Caco-2 (cell line): Measurements from ENCODE around the gene IQCF5. TPM values are rescaled to one million over a fixed set of nuclear protein-coding genes. Genes with fewer than 3 reads are reported as not detected.
"Not testable (repeated sequence)": the region's sequence is repeated elsewhere in the genome, so short reads cannot be mapped to it uniquely, and the experiment has no call there.

Experiments
- BruUV-seq: library from RNA; stranded (reverse); fragments of 400-500 nt; replicated peaks from 2 replicates; lab custom pipeline; 2021; lab: Mats Ljungman, UMichigan
- CTCF ChIA-PET: fragments of 300-600 bp; sonication (Branson Sonifier 250); formaldehyde crosslinking; loops from one replicate; lab custom pipeline; 2022; ENCODE audit warnings: antibody characterized with exemption; lab: Charles Lee
- POLR2A ChIA-PET: fragments of 300-600 bp; sonication (Branson Sonifier 250); formaldehyde crosslinking; loops from one replicate; lab custom pipeline; 2022; ENCODE audit warnings: antibody characterized with exemption; lab: Charles Lee
- DNase-seq, 2 experiments: peaks; one replicate each; pipeline versions ENCODE4 v3.0.0 to v3.0.0-alpha.2; 2020 to 2022
- H3K27me3 ChIP-seq: replicated peaks from 2 replicates; pipeline ENCODE4 v1.6.0; 2011; ENCODE audit warnings: low read length; ENCODE audit not compliant: control insufficient read depth, insufficient read depth
- H3K36me3 ChIP-seq: 2 replicates; pipeline ENCODE4 v1.5.1; 2011; ENCODE audit warnings: low read length; ENCODE audit not compliant: control insufficient read depth, insufficient read depth
- H3K4me1 ChIP-seq: fragments of 250-450 bp; sonication (Bioruptor Pico); 2 replicates; pipeline ENCODE4 v1.5.1; 2020; ENCODE audit warnings: mild to moderate bottlenecking
- H3K4me3 ChIP-seq: 2 replicates; pipeline ENCODE4 v1.5.1; 2011; ENCODE audit warnings: low read depth, mild to moderate bottlenecking, control low read depth, low read length
- H3K9me3 ChIP-seq: fragments of 250-450 bp; sonication (Bioruptor Pico); 2 replicates; pipeline ENCODE4 v1.5.1; 2020; ENCODE audit warnings: mild to moderate bottlenecking, moderate library complexity
- H3K27ac Mint-ChIP-seq: one replicate; pipeline ENCODE4 v1.8.0; 2022; ENCODE audit warnings: mixed read lengths; ENCODE audit not compliant: unreplicated experiment
- H3K27me3 Mint-ChIP-seq: one replicate; pipeline ENCODE4 v1.8.0; 2022; ENCODE audit warnings: mixed read lengths; ENCODE audit not compliant: insufficient read depth, unreplicated experiment
- H3K36me3 Mint-ChIP-seq: one replicate; pipeline ENCODE4 v1.8.0; 2022; ENCODE audit warnings: mild to moderate bottlenecking, mixed read lengths; ENCODE audit not compliant: insufficient read depth, unreplicated experiment
- H3K4me1 Mint-ChIP-seq: one replicate; pipeline ENCODE4 v1.8.0; 2022; ENCODE audit warnings: low read depth, mixed read lengths; ENCODE audit not compliant: unreplicated experiment
- H3K4me3 Mint-ChIP-seq: one replicate; pipeline ENCODE4 v1.8.0; 2022; ENCODE audit warnings: mild to moderate bottlenecking, moderate library complexity, mixed read lengths; ENCODE audit not compliant: unreplicated experiment
- H3K9me3 Mint-ChIP-seq: one replicate; pipeline ENCODE4 v1.8.0; 2022; ENCODE audit warnings: mixed read lengths; ENCODE audit not compliant: unreplicated experiment
- CTCF ChIP-seq, 2 experiments: fragments of 200-600 bp in 1 of 2; IDR thresholded peaks; 1 replicate in 1 of 2; 2 replicates in 1 of 2; pipeline versions ENCODE4 v1.5.1 to v1.8.0; 2011 to 2022; ENCODE audit warnings: antibody characterized with exemption in 1 of 2, control low read depth in 1 of 2, inconsistent platforms in 1 of 2, low read depth in 1 of 2, low read length in 1 of 2, mild to moderate bottlenecking in 1 of 2, moderate library complexity in 1 of 2; ENCODE audit not compliant: insufficient read depth in 1 of 2, severe bottlenecking in 1 of 2, unreplicated experiment in 1 of 2
- intact Hi-C: fragments of 100-400 bp; cut with micrococcal nuclease; formaldehyde crosslinking; loops from one replicate; pipeline ENCODE4 v1.10.0; 2022; ENCODE audit not compliant: unreplicated experiment
- total RNA-seq: library from RNA; stranded (reverse); gene quantifications from 2 replicates; pipeline ENCODE4 v1.2.3, GENCODE V29; 2022

The IQCF5 gene
- total RNA-seq, 1 experiment from 2014 or later: not detected

GRCh38 chr3:51862886-51863285 lies 12.5 kb downstream of the IQCF5 start:
- Histone ChIP-seq H3K36me3 (no peaks in the 10 kb centered on the region), H3K27me3 (no peaks in the 10 kb centered on the region), H3K4me3 (no peak overlapping the region), H3K9me3 (no peaks in the 10 kb centered on the region), H3K4me1 (no peaks in the 10 kb centered on the region)
- ChIA-PET POLR2A (no interaction called here), CTCF (no interaction called here)
- intact Hi-C loops: no loop called here
- Mint-ChIP-seq H3K27me3 (peaks cover 13% of the 10 kb centered on the region), H3K36me3 (no peaks in the 10 kb centered on the region), H3K4me3 (no peak overlapping the region), H3K9me3 (no peaks in the 10 kb centered on the region), H3K27ac (no peak overlapping the region), H3K4me1 (no peaks in the 10 kb centered on the region)
- BruUV-seq: no TSS peak
- no peak for TF ChIP-seq CTCF (IDR thresholded peaks at IDR 0.05; ENCODE audit: insufficient read depth in 1 of 2, low read depth in 1 of 2, low read length in 1 of 2, severe bottlenecking in 1 of 2, unreplicated experiment in 1 of 2)
- no peak for DNase-seq

- Histone ChIP-seq H3K36me3 (no peaks in the 10 kb centered on the region), H3K4me3 (no peak within 1 kb of the TSS), H3K9me3 (no peaks in the 10 kb centered on the region), H3K4me1 (no peaks in the 10 kb centered on the region), H3K27me3 (no peaks in the 10 kb centered on the region)
- Mint-ChIP-seq H3K4me3 (no peak within 1 kb of the TSS), H3K4me1 (no peaks in the 10 kb centered on the region), H3K9me3 (peaks cover 11% of the 10 kb centered on the region), H3K27me3 (peaks cover 11% of the 10 kb centered on the region), H3K36me3 (no peaks in the 10 kb centered on the region), H3K27ac (no peak within 1 kb of the TSS)
- POLR2A ChIA-PET: no interaction called here
- CTCF ChIA-PET: no interaction called here
- no peak for DNase-seq
- no peak for TF ChIP-seq CTCF (IDR thresholded peaks at IDR 0.05; ENCODE audit: insufficient read depth in 1 of 2, low read depth in 1 of 2, low read length in 1 of 2, severe bottlenecking in 1 of 2, unreplicated experiment in 1 of 2)
- intact Hi-C loops: no loop called here
- BruUV-seq: no TSS peak
Observed at GRCh38 chr3:51860703-51861665, 14.4 kb downstream of the IQCF5 start, which contains the start of gene IQCF2. TSS of gene IQCF2 (plus strand) at chr3:51861615. CDS start at chr3:51861667, 52 bp downstream.

GRCh38 chr3:51855411-51855810 lies 20.0 kb downstream of the IQCF5 start:
- CTCF ChIA-PET, H3K27ac Mint-ChIP-seq, H3K27me3 ChIP-seq, BruUV-seq, H3K4me3 ChIP-seq, DNase-seq, H3K4me3 Mint-ChIP-seq, H3K27me3 Mint-ChIP-seq, H3K9me3 ChIP-seq, H3K36me3 ChIP-seq, H3K4me1 ChIP-seq, intact Hi-C loops, H3K36me3 Mint-ChIP-seq, POLR2A ChIA-PET, H3K4me1 Mint-ChIP-seq: not testable (repeated sequence)
- peaks cover 11% of the 10 kb centered on the region for H3K9me3 Mint-ChIP-seq
